HG03095 (cell line): ENCODE data around the gene PTPRT.

ENCODE experiments used
- ATAC-seq: cut with Tn5 transposase; IDR thresholded peaks from one replicate; pipeline ENCODE4 v1.9.1; 2021; ENCODE audit warnings: moderate library complexity; ENCODE audit not compliant: unreplicated experiment

The PTPRT gene

GRCh38 chr20:42978184-42978974 is 211.3 kb downstream of the PTPRT start:
- ATAC-seq: no peak

GRCh38 chr20:42975974-42976373 is 213.7 kb downstream of the PTPRT start:
- ATAC-seq: no peak

- no peak for ATAC-seq
These were observed 215.4 kb downstream of the PTPRT start for GRCh38 chr20:42974347-42974746.

- ATAC-seq: no peak
These were observed 217.1 kb downstream of the PTPRT start for GRCh38 chr20:42972591-42972990.

- ATAC-seq: no peak
These were observed 221.0 kb downstream of the PTPRT start for GRCh38 chr20:42968746-42969145.

- no peak for ATAC-seq
These were observed 225.9 kb downstream of the PTPRT start for GRCh38 chr20:42963796-42964195.

- ATAC-seq: no peak
These were observed 227.9 kb downstream of the PTPRT start for GRCh38 chr20:42961771-42962170.

- ATAC-seq: no peak
These were observed 229.7 kb downstream of the PTPRT start for GRCh38 chr20:42959996-42960395.

GRCh38 chr20:42958367-42959069 is 231.2 kb downstream of the PTPRT start:
- ATAC-seq: no peak

- no peak for ATAC-seq
These were observed 232.0 kb downstream of the PTPRT start for GRCh38 chr20:42957704-42958095.

GRCh38 chr20:42957018-42957703 is 232.5 kb downstream of the PTPRT start:
- ATAC-seq: no peak

GRCh38 chr20:42955713-42956112 is 234.0 kb downstream of the PTPRT start:
- ATAC-seq: no peak

GRCh38 chr20:42954951-42955350 is 234.8 kb downstream of the PTPRT start:
- ATAC-seq: no peak

GRCh38 chr20:42949950-42950349 is 239.8 kb downstream of the PTPRT start:
- ATAC-seq: no peak

- no peak for ATAC-seq
These were observed 244.3 kb downstream of the PTPRT start for GRCh38 chr20:42945234-42945994.

- no peak for ATAC-seq
These were observed 248.1 kb downstream of the PTPRT start for GRCh38 chr20:42941629-42942028.

- ATAC-seq: no peak
These were observed 251.1 kb downstream of the PTPRT start for GRCh38 chr20:42938441-42939205.

GRCh38 chr20:42936482-42936881 is 253.2 kb downstream of the PTPRT start:
- no peak for ATAC-seq

GRCh38 chr20:42924215-42924614 is 265.5 kb downstream of the PTPRT start:
- ATAC-seq: no peak

GRCh38 chr20:42923348-42923918 is 266.3 kb downstream of the PTPRT start:
- ATAC-seq: no peak
